Fibroblast of pulmonary artery (primary cell): ENCODE measurements around the gene SNX30.

Source experiments
- DNase-seq: peaks from one replicate; pipeline ENCODE4 v3.0.0-alpha.2; 2010; ENCODE audit warnings: low read depth
- H3K4me3 ChIP-seq: replicated peaks from 2 replicates; pipeline ENCODE4 v1.5.1; 2011; ENCODE audit warnings: low read depth, mild to moderate bottlenecking, control low read depth, low read length, moderate library complexity
- CTCF ChIP-seq: IDR thresholded peaks from 2 replicates; pipeline ENCODE4 v1.5.1; 2011; ENCODE audit warnings: mild to moderate bottlenecking, control low read depth, low read length, inconsistent platforms; ENCODE audit errors: missing control alignments

SNX30 gene

GRCh38 chr9:112765281-112765680, 14.7 kb downstream of the SNX30 start:
- no peak for DNase-seq
- H3K4me3 ChIP-seq: no peak overlapping the region
- no peak for TF ChIP-seq CTCF

GRCh38 chr9:112771359-112772214, 21.0 kb downstream of the SNX30 start:
- no peak for TF ChIP-seq CTCF
- no peak for DNase-seq
- H3K4me3 ChIP-seq: no peak overlapping the region

- DNase-seq: no peak
- TF ChIP-seq CTCF: no peak
- no peak overlapping the region for H3K4me3 ChIP-seq
Observed at GRCh38 chr9:112772215-112772509, 21.6 kb downstream of the SNX30 start.

- no peak overlapping the region for H3K4me3 ChIP-seq
- no peak for DNase-seq
- TF ChIP-seq CTCF: no peak
Observed at GRCh38 chr9:112772551-112772950, 22.0 kb downstream of the SNX30 start.

GRCh38 chr9:112774006-112774996, 23.7 kb downstream of the SNX30 start:
- peak; percentile 52 for DNase-seq
- H3K4me3 ChIP-seq: no peak overlapping the region
- TF ChIP-seq CTCF: no peak

- TF ChIP-seq CTCF: no peak
- no peak for DNase-seq
- no peak overlapping the region for H3K4me3 ChIP-seq
Observed at GRCh38 chr9:112777914-112778313, 27.4 kb downstream of the SNX30 start.
